ENCODE data around the gene SPIRE1.

SPIRE1 gene

DNA sequence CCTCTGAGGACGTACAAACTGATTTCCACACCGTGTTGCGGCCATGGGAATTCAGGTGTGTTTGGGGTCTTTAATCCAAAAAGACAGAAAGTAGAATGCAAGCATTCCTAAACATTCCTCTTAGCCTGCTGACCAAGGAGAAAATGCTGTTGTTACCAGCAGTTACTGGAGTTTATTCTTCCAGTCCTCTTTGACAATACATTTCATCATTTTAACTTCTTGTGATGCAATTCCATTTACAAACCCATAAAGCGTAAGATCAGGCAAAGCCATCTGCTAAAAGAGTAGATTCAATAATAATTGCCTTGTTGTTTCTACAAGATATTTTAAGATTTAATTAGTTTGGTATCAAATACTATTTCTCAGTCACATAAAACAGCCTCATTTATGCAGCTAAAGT lies 32.7 kb downstream of the SPIRE1 start:
- H2AFZ ChIP-seq (ENCODE audit: low read length): no peak overlapping the region
- H3K36me3 ChIP-seq (ENCODE audit: insufficient read depth, low read length): no peaks in the 10 kb centered on the region
- H3K9ac ChIP-seq (ENCODE audit: low read length): no peak overlapping the region
- H3K4me1 ChIP-seq (ENCODE audit: insufficient read depth, low read length, severe bottlenecking): no peaks in the 10 kb centered on the region
- no peak for TF ChIP-seq EZH2 (IDR thresholded peaks at IDR 0.05; ENCODE audit: borderline replicate concordance, low read length)
- TF ChIP-seq, protein P1, sequence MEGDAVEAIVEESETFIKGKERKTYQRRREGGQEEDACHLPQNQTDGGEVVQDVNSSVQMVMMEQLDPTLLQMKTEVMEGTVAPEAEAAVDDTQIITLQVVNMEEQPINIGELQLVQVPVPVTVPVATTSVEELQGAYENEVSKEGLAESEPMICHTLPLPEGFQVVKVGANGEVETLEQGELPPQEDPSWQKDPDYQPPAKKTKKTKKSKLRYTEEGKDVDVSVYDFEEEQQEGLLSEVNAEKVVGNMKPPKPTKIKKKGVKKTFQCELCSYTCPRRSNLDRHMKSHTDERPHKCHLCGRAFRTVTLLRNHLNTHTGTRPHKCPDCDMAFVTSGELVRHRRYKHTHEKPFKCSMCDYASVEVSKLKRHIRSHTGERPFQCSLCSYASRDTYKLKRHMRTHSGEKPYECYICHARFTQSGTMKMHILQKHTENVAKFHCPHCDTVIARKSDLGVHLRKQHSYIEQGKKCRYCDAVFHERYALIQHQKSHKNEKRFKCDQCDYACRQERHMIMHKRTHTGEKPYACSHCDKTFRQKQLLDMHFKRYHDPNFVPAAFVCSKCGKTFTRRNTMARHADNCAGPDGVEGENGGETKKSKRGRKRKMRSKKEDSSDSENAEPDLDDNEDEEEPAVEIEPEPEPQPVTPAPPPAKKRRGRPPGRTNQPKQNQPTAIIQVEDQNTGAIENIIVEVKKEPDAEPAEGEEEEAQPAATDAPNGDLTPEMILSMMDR (IDR thresholded peaks at IDR 0.05; ENCODE audit: low read length): no peak
- peaks cover 6% of the 10 kb centered on the region; the same call in 1 of the 2 replicates for H3K27me3 ChIP-seq (ENCODE audit: insufficient read depth, low read length)
- H3F3A ChIP-seq (ENCODE audit: insufficient read depth, low read length): no peaks in the 10 kb centered on the region
- H3K9me2 ChIP-seq (ENCODE audit: low read depth, low read length): peaks cover 2% of the 10 kb centered on the region; the same call in 1 of the 2 replicates
- no peaks in the 10 kb centered on the region for H4K20me1 ChIP-seq (ENCODE audit: insufficient read depth, low read length)
- no peak overlapping the region for H3K27ac ChIP-seq (ENCODE audit: low read depth, low read length, poor library complexity, severe bottlenecking)
- 0 out of 2 replicates have a peak, but pooled peaks cover 5% of the 10 kb centered on the region for H3K9me3 ChIP-seq (ENCODE audit: low read length)
- H3K4me2 ChIP-seq (ENCODE audit: low read length): no peak overlapping the region
- no peak overlapping the region for H3K4me3 ChIP-seq (ENCODE audit: low read depth, low read length, poor library complexity, severe bottlenecking)
- H3K79me2 ChIP-seq (ENCODE audit: insufficient read depth, low read length): no peaks in the 10 kb centered on the region

DNA sequence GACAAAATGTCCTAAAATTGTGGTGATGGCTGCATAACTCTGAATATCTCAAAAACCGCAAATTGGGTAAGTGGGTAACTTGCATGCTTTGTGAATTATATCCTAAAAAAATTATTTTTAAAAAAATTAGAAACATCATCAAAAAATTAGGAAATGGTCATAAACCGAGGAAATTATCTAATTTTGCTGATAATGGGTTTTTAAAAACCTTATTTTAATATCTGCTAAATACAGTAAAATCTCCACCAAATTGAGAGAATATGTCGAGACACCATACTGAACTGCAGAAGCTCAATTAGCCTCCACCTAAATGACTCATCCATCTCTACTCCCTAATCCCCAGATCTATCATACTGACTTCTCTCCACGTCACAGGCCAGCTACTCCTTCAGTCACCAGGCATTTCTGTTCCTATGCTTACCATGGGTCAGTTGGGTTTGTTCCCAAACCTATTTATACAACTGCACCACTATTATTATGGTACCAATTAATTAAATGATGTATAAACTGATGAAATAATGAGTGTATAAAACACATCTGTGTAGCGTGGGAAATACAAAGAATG lies 36.1 kb downstream of the SPIRE1 start:
- Histone ChIP-seq H3K9me3 (ENCODE audit: low read length) (0 out of 2 replicates have a peak, but pooled peaks cover 5% of the 10 kb centered on the region), H3K4me3 (ENCODE audit: low read depth, low read length, poor library complexity, severe bottlenecking) (no peak overlapping the region), H3K27ac (ENCODE audit: low read depth, low read length, poor library complexity, severe bottlenecking) (no peak overlapping the region), H3K9me2 (ENCODE audit: low read depth, low read length) (no peaks in the 10 kb centered on the region), H4K20me1 (ENCODE audit: insufficient read depth, low read length) (no peaks in the 10 kb centered on the region), H3K79me2 (ENCODE audit: insufficient read depth, low read length) (no peaks in the 10 kb centered on the region), H3K27me3 (ENCODE audit: insufficient read depth, low read length) (peaks cover 9% of the 10 kb centered on the region; the same call in 1 of the 2 replicates), H3K4me1 (ENCODE audit: insufficient read depth, low read length, severe bottlenecking) (no peaks in the 10 kb centered on the region), H3F3A (ENCODE audit: insufficient read depth, low read length) (no peaks in the 10 kb centered on the region), H3K4me2 (ENCODE audit: low read length) (no peak overlapping the region), H3K9ac (ENCODE audit: low read length) (no peak overlapping the region), H2AFZ (ENCODE audit: low read length) (no peak overlapping the region), H3K36me3 (ENCODE audit: insufficient read depth, low read length) (no peaks in the 10 kb centered on the region)
- TF ChIP-seq, protein P1 (IDR thresholded peaks at IDR 0.05; ENCODE audit: low read length): no peak
- TF ChIP-seq EZH2 (IDR thresholded peaks at IDR 0.05; ENCODE audit: borderline replicate concordance, low read length): no peak

DNA sequence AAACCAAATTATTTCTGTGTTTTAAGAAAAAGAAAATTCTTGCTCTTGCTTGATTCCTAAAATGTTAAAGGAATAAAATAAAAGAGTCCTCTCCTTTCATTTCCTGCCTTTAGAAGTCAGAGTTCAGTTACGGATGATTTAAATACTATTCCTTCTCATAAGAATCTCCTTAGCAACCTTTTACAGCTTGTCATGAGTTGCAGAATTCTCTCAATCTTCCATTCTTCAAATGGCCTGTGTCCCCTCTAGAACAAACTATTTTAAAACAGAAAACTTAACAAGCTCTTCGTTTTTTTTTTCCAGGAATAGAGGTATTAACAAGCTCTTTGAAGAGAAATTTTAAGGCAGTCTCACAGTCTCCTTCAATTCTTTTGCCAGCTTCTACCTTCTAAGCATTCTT lies 42.2 kb downstream of the SPIRE1 start:
- H3K4me3 ChIP-seq (ENCODE audit: low read depth, low read length, poor library complexity, severe bottlenecking): no peak overlapping the region
- H3K9ac ChIP-seq (ENCODE audit: low read length): no peak overlapping the region
- H3F3A ChIP-seq (ENCODE audit: insufficient read depth, low read length): no peaks in the 10 kb centered on the region
- no peaks in the 10 kb centered on the region for H4K20me1 ChIP-seq (ENCODE audit: insufficient read depth, low read length)
- H2AFZ ChIP-seq (ENCODE audit: low read length): no peak overlapping the region
- H3K79me2 ChIP-seq (ENCODE audit: insufficient read depth, low read length): no peaks in the 10 kb centered on the region
- no peaks in the 10 kb centered on the region for H3K36me3 ChIP-seq (ENCODE audit: insufficient read depth, low read length)
- H3K4me1 ChIP-seq (ENCODE audit: insufficient read depth, low read length, severe bottlenecking): no peaks in the 10 kb centered on the region
- no peak overlapping the region for H3K27ac ChIP-seq (ENCODE audit: low read depth, low read length, poor library complexity, severe bottlenecking)
- H3K9me3 ChIP-seq (ENCODE audit: low read length): no peaks in the 10 kb centered on the region
- peaks cover 6% of the 10 kb centered on the region; the same call in 1 of the 2 replicates for H3K27me3 ChIP-seq (ENCODE audit: insufficient read depth, low read length)
- TF ChIP-seq, protein P1 (IDR thresholded peaks at IDR 0.05; ENCODE audit: low read length): no peak
- no peak for TF ChIP-seq EZH2 (IDR thresholded peaks at IDR 0.05; ENCODE audit: borderline replicate concordance, low read length)
- H3K4me2 ChIP-seq (ENCODE audit: low read length): no peak overlapping the region
- H3K9me2 ChIP-seq (ENCODE audit: low read depth, low read length): no peaks in the 10 kb centered on the region
